GM19467 (cell line): ENCODE measurements around the gene ACADVL.

Experiments used
- ATAC-seq: cut with Tn5 transposase; IDR thresholded peaks from one replicate; pipeline ENCODE4 v1.9.1; 2021; ENCODE audit warnings: mild to moderate bottlenecking, moderate library complexity; ENCODE audit not compliant: unreplicated experiment

The ACADVL gene

DNA sequence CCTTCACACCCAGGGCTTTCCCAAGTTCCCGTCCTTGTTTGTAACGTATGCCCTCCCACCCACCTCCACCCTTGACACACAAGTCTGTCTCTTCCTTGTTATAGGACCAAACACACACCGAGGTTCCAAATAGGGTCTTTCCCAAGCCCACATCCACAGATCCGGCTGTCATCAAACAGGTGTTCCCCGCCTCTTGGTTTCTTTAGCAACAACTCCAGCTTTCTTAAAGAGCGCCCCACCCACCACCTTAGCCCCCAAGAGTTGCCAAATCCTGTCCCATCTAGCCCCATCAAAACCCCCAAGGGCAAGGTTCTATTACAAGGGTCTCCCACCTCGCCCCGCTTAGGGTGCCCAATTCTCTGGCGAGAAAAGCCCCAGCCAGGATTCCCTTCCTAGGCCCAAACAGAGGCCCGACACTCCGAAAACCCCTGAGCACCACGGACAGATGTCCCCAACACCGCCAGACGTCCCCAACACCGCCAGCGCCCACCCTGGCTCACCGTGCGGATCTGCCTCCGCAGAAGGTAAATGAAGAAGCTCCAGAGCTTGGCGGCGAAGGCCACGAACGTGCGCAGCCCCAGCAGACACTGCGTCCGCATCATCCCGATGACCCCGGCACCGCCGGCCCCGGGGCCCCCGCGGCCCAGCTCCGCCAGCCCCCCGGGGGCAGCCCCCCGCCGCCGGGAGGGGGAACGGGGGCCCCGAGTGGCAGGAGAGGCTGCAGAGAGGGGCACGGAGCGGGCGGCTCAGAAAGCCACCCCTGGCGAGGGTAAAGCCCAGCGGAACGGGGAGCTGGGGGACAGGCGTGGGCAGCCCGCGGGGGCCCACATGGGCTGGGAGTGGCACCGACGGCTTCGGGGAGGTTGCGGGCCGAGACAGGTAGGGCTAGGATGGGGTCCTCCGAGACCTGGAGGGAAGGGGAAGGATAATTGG lies 31.2 kb downstream of the ACADVL start:
- no peak for ATAC-seq

GRCh38 chr17:7251661-7252175 lies 32.0 kb downstream of the ACADVL start, which contains the start of gene CTDNEP1:
CTDNEP1 (minus strand) TSS chr17:7251734; CDS start chr17:7251296, 438 bp downstream.
- ATAC-seq, result peak; percentile 81

GRCh38 chr17:7252176-7253043 lies 32.7 kb downstream of the ACADVL start, which contains the start of gene ELP5:
ELP5 (plus strand) TSS chr17:7252215; CDS start chr17:7252551, 336 bp downstream.
- ATAC-seq, result peak; percentile 31

DNA sequence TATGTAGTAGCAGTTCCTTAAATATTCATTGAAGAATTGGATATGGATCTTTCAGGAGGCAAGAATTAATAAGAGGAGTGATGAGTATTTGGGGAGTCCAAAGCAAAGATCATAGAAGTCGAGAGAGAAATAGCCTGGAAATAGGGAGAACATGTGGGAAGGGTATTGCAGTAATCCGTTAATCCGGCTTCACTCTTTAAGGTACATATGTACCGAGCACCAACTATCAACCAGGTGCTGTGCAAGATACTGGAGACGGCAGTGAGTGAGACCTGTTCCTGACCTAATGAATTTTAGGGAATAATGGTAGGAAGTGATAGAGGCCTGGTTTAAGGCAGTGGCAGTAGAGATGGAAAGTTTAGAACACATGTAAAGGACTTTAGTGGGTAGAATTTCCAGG lies 33.3 kb downstream of the ACADVL start:
- no peak for ATAC-seq

GRCh38 chr17:7254511-7254910 lies 34.8 kb downstream of the ACADVL start:
- no peak for ATAC-seq

GRCh38 chr17:7256766-7257456 lies 37.2 kb downstream of the ACADVL start:
- ATAC-seq, result no peak

DNA sequence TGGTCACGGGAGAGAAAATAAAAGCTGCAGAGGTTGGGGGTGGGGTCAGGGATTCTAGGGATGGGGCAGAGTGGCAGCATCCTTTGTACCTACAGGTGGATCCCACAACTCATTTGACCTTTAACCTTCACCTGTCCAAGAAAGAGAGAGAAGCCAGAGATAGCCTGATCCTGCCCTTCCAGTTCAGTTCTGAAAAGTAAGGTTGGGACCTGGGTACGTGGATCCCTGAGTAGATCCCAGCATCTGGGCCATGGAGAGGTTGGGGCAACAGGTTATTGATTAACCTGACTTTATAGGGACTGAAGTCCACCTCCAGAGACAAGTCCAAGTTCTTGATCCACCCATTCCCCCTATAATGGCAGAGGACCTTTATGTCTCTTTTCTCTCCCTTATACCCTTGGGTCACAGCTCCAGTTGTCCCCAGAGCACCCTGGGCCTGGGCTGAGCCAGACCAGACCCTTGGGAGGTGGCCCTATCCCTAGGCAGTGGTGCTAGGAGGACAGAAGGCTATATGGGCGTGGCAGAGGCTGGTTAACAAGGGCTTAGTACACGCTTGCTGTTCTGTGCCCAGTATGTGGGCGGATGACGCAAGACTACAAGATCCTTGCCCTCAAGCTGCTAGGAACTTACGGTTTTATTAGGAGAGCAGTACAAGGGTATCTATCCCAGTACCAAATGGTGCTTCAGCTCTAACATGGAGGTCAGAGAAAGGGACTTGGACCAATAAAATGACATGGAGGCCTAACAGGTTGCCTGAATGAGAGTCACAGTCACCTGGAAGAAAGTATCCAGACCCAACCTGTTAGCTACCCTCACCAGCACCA lies 39.2 kb downstream of the ACADVL start:
- ATAC-seq, result no peak

- no peak for ATAC-seq
Measured at GRCh38 chr17:7259555-7259889, 39.8 kb downstream of the ACADVL start.

- ATAC-seq, result no peak
Measured at GRCh38 chr17:7260151-7260550, 40.4 kb downstream of the ACADVL start.

DNA sequence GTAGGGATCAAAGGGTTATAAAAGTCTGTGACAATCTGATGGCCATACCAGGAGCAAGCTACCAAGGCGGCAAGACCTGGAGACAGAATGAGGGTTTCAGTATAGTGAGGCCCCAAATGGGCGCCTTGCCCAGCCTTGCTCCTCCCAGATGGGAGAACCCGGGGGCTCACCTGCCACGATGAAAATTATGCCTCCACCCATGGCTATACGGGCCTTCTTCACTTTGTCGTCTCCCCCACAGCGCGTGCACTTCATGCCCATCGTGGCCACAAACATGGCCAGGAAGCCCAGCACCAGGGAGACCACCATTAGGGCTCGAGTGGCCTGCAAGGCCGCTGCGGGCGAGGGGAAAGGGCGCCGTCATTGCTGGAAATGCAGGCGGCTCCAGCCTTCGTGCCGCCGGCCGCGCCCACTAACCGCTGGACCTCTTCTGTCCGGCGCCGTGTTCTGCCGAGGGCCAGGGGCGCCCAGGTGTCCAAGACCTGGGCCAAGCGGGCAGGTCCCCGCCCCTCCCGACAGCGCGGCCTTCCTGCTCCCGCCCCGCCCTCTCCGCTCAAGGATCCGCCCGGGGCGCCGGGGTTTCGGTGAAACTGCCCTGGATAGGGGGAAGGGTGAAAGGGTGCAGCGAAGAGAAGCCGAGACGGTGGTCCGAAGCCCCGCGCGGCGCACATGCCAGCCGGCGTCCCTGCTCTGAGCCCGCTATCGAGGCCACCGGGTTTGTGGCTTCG lies 41.1 kb downstream of the ACADVL start:
- no peak for ATAC-seq

DNA sequence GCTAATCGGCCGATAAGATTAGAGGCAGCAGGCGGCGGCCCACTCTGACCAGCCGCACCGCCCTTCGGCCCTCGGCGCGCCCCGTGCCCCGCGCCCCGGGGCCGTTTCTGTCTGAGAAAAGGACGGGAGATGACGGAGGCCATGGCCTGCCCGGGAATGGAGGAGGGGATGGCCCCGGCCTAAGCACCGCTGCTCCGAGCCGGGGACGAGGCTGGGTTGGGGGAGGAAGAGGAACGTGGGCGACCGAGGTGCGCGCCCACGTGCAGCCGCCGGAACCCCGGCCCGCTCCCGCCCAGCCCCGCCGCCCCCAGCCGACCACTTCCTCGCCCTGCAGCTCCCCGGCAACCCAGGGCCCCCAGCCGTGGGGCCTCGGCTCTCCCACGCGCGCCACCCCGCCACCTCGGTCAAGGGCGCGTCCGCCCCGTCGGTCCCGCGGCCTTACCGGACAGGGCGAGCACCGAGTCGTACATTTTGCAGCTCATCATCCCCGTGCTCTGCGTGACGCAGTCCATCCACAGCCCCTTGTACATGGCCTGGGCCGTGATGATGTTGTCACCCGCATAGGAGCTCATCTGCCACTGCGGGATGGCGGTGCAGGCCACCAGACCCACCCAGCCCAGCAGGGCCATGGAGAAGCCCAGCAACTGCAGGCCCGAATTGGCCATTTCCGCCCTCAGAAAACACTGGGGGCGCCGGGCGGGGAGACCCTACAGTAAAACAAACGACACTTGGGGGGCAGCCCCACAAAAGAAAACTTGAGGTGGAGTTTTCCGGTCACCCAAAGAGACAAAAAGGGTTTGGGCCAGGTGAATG lies 41.8 kb downstream of the ACADVL start:
- no peak for ATAC-seq

DNA sequence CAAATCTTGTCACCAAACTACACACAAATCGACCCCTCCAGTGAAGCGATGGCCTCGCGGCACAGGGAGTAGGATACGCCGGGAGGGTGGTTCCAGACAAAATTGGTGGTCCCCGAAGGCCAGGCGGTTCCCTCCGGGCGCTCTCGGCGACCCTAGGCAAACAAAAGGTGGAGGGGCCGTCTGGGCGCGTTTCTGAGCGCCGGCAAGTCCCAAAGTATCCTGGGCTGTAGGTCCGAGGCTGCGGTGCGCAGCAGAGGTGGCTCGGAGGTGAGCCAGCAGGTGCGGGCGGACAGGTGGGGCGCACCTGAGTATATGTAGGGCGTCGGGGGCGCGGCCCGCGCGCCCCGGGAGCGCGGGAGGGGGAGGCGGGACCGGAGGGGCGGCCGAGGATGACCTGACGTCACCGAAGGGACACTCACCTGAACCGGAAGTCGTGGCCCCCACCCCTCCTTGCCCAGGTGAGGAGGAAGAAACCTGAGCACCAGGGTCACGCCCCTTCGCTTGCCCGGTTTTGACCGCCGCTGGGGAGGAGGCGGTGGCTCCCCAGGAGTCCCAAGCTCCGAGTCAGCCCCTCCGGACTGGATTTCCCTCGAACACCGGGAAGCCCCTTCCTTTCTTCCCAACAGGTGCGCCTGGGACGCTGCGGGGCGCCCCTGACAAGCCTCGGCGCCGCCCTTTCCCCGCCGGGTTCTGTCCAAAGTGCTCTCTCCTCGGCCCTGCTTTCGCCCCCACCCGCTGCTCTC lies 42.6 kb downstream of the ACADVL start, which contains the start of gene CLDN7:
CLDN7 (minus strand) TSS at position 287 of the 743 bp plus-strand sequence. CDS start 435 bp downstream, outside the sequence.
- no peak for ATAC-seq

GRCh38 chr17:7262935-7263800 lies 43.4 kb downstream of the ACADVL start:
- ATAC-seq, result no peak

DNA sequence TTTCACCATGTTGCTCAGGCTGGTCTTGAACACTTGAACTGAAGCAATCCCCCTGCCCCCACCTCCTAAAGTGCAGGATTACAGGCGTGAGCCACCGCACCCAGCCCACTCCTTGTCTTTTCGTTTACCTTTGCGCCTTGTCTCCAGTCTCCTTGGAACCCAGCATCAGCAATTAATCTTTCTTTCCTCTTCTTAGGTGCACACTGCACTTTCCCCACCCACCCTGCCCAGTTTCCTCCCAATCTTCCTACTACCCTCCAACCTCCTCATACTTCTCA lies 44.0 kb downstream of the ACADVL start:
- ATAC-seq, result no peak

DNA sequence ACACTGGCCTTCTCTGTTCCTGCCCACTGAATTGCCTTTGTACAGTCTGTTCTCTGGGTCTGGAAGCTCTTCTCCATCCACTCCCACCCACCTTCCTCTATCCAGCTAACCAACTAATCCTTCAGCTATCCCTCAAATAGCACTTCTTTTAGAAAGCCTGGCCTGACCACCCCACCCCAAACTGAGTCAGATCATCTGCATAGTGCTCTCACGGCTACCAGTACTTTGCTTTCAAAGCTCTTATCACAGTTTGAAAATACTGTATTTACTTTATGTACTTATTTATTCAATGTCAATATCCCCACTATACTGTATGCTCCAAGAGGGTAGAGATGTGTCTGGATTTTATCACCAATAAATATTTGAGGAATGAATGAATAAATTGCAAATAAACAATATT lies 47.0 kb downstream of the ACADVL start:
- no peak for ATAC-seq
